Kidney epithelial cell (primary cell): Measurements from ENCODE around the gene RALBP1. TPM values are rescaled to one million over a fixed set of nuclear protein-coding genes. Genes with fewer than 3 reads are reported as not detected.

Experiments used
- DNase-seq: peaks from one replicate; pipeline ENCODE4 v3.0.0-alpha.2; 2010; ENCODE audit warnings: low read depth
- H3K27me3 ChIP-seq: 2 replicates; pipeline ENCODE4 v1.6.0; 2011; ENCODE audit warnings: low read length; ENCODE audit not compliant: control insufficient read depth, insufficient read depth
- H3K36me3 ChIP-seq: 2 replicates; pipeline ENCODE4 v1.5.1; 2011; ENCODE audit warnings: low read length; ENCODE audit not compliant: control insufficient read depth, insufficient read depth
- H3K4me3 ChIP-seq: 2 replicates; pipeline ENCODE4 v1.5.1; 2011; ENCODE audit warnings: low read depth, mild to moderate bottlenecking, control low read depth, low read length
- CTCF ChIP-seq: IDR thresholded peaks from 2 replicates; pipeline ENCODE4 v1.5.1; 2011; ENCODE audit warnings: mild to moderate bottlenecking, moderate library complexity, low read length, control low read depth, inconsistent platforms; ENCODE audit not compliant: insufficient read depth, poor library complexity, severe bottlenecking
- total RNA-seq: library from RNA; depleted of rRNA; stranded (reverse); fragments of >200 nt; gene quantifications from 2 replicates; pipeline ENCODE4 v1.2.3, GENCODE V29; 2015

Gene RALBP1
- total RNA-seq, 1 donor from 2014 or later = 57.1 TPM

- DNase-seq = no peak
- Histone ChIP-seq H3K4me3 (no peak overlapping the region), H3K27me3 (no peaks in the 10 kb centered on the region), H3K36me3 (no peaks in the 10 kb centered on the region)
- no peak for TF ChIP-seq CTCF
These were observed 45.4 kb downstream of the RALBP1 start for GRCh38 chr18:9520666-9521065.

DNA sequence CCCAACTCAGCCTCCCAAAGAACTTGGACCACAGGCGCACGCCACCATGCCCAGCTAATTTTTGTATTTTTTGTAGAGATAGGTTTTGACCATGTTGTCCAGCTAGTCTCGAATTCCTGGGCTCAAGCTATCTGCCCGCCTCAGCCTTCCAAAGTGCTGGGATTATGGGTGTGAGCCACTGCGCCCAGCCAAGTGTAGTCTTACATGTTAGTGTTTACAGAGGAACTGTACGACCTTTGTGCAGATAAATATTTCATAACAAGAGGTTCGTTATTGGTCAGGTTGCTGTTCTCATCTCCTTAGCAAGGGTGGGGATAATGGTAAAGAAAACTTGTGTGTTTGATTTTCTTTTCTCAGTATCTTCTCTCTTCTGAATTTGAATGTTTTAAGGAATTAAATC is 46.5 kb downstream of the RALBP1 start:
- no peak overlapping the region for H3K4me3 ChIP-seq
- no peaks in the 10 kb centered on the region for H3K36me3 ChIP-seq
- no peaks in the 10 kb centered on the region for H3K27me3 ChIP-seq
- TF ChIP-seq CTCF = no peak
- DNase-seq = no peak

DNA sequence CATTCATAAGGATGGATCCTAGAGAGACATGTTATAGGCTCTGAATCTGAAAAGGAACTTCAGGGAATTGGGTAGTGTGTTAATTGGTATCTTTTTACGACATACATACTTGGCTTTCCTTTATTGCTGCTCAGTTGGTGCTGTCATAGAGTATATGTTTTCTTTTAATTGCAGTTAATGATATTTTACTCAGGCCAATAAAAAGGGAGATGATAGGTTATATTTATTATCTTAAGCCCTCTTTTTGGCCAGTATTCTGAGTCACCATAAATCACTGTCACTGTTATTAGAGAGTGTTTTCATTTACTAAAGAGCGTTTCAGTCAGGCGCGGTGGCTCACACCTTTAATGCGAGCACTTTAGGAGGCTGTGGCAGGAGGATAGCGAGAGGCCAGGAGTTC is 47.6 kb downstream of the RALBP1 start:
- TF ChIP-seq CTCF = no peak
- H3K36me3 ChIP-seq = no peaks in the 10 kb centered on the region
- no peaks in the 10 kb centered on the region for H3K27me3 ChIP-seq
- DNase-seq = no peak
- no peak overlapping the region for H3K4me3 ChIP-seq

DNA sequence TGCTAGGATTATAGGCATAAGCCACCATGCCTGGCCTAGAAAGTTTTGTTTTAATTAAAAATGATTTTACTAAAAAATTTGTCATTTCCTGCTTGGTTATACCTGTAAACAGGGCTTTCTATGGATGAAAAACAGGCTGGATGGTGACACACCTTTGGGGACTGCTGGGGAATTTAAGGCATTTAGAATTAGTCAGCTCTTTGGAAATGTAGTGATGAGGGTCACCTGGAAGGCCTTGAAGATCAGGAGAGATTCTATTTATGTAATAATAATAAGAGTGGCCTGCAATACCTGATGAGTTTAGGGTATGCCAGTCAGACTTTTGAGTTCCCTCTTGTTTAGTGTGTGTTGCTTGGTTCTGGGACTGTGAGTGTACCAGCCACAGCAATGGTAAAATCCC is 51.1 kb downstream of the RALBP1 start:
- Histone ChIP-seq H3K4me3 (no peak overlapping the region), H3K36me3 (no peaks in the 10 kb centered on the region)
- DNase-seq = no peak

DNA sequence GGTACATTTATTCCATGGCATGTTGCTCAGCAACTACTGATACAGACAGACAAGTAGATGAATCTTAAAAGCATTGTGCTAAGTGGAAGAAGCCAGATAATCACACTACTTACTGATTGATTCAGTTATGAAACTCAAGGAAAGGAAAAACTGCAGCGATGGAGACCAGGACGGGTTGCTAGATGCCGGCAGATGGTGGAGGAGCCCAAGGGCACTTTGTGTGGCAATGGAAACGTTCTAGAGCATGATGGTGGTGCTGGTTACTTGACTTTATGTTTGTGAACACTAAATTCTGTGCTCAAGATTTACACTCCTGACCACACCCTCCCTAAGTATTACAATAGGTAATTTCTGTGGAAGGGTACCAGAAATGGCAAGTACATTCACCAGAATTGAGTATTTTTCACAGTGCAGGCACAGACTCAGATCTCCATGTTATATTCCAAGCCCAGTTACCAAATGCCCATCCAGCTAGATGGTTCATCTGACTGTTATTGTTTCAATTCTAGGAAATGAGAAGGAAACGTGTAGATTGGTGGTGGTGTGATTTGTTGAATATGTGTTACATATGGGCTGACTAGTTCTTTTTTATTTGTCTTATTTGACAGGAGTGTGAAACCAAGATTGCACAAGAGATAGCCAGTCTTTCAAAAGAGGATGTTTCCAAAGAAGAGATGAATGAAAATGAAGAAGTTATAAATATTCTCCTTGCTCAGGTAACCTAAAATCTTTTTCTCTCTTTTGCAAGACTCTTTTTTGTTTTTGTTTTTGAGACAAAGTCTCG is 55.1 kb downstream of the RALBP1 start:
- no peaks in the 10 kb centered on the region for H3K27me3 ChIP-seq
- no peak overlapping the region for H3K4me3 ChIP-seq
- no peak for DNase-seq
- no peaks in the 10 kb centered on the region for H3K36me3 ChIP-seq
- no peak for TF ChIP-seq CTCF

More for the DNA sequence above, 51.1 kb downstream of the RALBP1 start:
- no peak for TF ChIP-seq CTCF
- no peaks in the 10 kb centered on the region for H3K27me3 ChIP-seq
